NCI-H2081 treated with DMSO at 0.1 percent for 48 hours (cell line): ENCODE data around the gene RARRES1.
"Not testable (repeated sequence)": the region's sequence is repeated elsewhere in the genome, so short reads cannot be mapped to it uniquely, and the experiment has no call there.

Source experiments
- DNase-seq: peaks from one replicate; lab custom pipeline; 2025; lab: John Stamatoyannopoulos, UW

RARRES1 gene

DNA sequence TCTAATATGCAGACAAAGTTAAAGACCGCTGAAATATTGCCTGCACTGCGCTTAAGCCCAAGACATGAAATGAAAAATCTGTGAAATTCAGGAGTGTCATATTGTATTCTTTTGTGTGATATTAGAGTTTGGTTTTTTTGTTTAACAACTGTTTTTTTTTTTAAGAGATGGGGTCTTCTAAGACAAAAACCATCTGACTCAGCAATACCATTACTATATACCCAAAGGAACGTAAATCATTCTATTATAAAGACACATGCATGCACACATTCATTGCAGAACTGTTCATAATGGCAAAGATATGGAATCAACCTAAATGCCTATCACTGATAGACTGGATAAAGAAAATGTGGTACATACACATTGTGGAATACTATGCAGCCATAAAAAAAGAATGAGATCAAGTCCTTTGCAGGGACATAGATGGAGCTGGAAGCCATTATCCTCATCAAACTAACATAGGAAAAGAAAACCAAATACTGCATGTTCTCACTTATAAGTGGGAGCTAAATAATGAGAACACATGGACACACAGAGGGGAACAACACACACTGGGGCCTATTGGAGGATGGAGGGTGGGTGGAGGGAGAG is 38.3 kb downstream of the RARRES1 start:
- DNase-seq: not testable (repeated sequence)

DNA sequence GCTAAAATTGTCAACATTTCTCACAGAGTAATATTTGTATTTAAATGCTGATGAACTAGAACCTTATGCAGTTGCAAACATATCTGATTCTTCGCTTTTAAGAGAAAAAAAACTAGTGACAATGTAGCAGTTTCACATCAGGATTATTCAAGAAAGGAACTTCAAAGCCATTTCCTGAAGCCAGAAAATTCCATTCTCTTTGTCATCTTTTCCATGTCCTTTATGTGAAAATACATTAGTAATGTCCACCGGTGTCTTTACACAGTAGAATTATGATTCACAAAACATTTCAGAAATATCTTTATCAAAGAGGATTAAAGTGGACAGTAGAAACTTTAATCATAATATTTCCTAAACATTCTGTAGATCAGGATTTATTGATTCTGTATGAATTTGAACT is 47.1 kb downstream of the RARRES1 start:
- no peak for DNase-seq

DNA sequence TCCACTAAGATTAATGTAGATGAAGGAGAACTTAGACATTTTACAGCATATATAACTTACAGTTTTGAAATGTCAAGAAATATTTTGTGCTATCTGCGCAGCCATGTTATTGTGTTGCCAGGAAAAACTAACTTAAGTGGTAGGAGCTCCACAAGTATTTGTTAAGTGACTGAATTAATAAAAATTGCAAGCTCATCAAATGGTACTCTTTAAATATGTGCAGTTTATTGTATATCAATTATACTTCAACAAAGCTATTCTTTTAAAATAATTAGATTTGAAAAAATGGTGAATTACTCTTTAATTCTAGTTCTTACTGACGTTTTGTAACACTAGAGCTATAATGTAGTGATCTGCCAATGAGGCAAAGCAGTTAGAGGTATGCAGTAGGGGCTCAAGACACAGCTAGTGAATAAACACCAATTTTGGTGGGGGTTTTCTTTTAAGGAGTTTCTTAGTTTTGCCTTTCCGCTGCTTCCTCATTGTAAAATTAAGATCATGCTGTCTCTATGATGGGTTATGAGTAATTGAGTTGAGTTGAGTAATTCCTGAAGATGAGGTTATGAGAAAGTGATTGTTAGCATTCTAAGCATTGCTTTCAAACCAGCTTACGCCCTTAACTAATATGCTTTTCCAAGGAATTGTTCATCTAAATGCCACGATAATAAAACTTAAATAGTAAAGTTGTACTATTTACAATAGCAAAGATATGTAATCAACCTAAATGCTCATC is 48.9 kb downstream of the RARRES1 start:
- DNase-seq: no peak

DNA sequence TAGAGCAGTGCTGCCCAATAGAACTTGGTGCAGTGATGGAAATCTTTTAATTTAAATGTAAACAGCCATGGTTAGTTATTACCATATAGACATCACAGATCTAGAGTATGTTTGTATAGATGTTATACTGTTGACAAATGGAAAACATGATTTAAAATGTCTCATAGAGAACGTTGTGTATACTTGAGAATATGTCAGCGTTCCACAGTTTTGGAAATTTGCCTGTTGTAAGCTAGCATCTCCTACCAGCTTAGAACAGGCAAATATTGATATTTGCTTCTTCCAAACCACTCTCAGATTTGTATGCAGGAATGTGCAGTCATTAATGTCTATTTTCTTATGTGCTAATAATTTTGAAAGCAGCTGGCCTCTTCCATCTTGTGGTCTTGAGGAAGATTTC is 51.4 kb downstream of the RARRES1 start:
- no peak for DNase-seq

DNA sequence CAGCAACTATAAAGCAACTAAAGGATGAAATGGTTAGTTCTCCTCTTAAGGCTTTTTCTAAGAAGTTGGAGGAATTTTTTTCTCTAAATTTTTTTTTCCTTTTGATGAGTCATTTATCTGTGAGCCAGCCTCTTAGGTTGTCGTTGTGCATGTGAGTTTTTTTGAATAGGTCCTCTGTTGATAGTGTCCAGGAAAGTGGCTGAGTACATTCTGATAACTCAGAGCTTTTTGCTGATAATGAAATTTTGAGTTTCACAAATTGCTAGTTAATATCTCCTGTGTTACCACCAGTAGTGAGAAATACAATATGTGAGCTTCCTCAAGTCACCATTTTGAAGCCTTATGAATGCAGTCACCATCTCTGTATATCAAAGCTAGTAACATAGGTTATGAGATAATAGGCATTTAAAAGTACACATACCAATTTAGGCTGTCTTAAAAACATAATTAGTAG is 52.7 kb downstream of the RARRES1 start:
- no peak for DNase-seq

DNA sequence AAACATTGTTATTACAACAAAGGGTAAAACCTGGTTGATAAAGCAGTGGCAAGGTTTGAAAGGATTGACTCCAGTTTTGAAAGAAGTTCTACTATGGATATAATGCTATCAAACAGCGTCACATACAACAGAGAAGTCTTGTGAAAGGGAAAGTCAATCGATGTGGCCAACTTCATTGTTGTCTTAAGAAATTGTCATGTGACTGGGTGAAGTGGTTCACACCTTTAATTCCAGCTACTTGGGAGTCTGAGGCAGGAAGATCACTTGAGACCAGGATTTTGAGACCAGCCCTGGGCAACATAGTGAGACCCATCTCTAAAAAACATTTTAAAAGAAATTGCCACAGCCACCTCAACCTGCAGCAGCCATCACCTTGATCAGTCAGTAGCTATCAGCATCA is 53.6 kb downstream of the RARRES1 start:
- no peak for DNase-seq

DNA sequence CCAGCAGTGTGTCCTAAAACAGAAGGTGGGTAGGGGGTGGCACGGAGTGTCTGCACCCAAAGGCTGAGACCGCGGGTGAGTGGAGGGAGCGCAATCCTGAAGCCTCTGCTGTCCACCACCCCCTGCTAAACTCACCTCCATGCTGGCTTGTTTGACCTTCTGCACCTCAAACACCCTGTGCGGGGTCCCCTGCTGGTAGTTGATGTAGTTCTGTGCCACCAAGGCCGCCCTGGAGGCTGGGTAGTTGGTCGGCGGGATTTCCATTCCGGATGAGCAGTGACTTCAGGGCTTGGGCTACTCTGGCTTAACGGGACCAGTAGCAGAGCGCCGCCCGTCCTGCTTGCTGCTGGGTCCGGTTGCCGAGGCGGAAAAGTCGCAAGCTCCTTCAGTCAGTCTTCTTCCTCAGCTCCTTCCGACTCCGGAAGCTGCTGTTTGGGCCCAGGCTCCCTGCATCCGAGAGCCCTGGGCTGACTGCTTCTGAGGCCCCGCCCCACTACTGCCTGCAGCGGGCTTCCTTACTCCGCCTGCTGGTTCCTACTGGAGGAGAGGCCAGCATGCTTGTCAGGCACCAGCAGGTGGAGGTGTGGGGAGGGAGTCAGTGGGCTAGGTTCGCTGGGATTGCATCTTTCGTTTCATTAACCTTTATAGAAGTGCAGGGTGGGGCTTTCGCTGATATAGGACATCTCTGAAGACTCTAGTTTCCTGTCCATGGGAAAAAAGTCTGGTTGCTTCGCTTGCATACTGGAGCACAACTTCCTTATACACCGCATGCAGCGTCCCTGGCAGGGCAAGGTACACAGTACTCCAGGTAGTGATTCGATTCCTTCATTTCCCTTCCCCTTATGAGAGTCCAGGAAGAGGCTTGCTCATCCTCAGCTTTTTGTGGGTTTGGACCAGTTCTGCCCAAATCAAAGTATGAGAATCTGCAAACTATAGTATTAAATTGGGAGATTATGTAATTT is 59.8 kb downstream of the RARRES1 start, which contains the start of gene LXN:
Gene LXN (minus strand): TSS at position 434 of the 962 bp plus-strand sequence. CDS start 170 bp downstream, at position 264.
- DNase-seq: no peak

DNA sequence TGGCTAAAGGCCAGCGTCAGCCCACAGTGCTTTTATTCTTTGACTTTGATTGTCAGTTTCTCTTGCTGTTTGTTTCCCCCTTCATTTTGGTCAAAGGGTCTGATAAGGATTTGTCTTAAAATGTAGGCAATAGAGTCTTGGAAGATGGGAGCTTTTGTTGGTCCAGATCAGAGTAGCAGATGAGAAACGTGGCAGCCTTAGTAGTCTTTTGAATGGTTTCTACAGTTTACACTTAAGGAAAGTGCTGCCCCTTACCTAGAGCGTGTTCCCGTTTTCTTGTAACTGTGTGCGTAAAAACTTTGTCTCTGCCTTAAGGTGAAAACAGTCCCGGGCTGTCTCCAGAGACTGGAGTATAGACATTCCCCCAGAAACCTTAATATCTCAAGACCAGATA is 60.4 kb downstream of the RARRES1 start:
- no peak for DNase-seq

DNA sequence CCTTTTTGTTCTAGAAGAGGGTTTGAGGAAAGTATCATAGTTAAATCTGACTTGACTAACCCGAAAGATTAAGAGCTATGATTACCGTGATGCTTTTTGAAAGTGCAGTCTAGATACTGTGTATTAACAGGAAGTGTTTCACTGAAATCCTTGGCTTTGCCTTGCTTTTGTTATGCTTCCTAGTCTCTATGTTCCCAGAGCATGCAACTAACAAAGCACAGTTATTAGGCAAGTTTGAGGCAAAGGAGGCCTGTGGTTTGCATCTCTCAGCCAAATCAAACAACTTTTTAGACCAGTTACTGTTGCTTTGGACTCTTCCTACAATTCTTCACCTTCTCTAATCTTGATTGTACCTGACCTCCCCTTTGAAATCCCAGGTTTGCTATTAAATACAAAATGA is 63.8 kb downstream of the RARRES1 start:
- DNase-seq: no peak

DNA sequence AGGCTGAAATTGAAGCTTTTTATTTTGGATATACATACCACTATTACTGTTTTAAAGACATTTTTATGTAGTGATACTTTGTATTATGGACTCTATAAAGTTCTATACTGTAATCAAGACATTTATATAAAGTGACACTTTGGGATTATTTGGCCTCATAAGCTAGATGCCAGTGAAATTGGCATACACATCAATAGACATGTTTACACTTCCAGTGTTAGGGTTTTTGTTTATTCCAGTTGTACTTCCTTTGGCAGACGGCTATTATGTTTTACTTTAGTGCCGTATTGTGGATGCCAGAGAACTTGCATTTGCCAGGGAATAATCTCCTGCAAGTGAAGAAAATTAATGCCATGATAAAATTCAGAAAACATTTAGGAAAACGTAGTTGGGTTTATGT is 65.8 kb downstream of the RARRES1 start:
- DNase-seq: no peak

DNA sequence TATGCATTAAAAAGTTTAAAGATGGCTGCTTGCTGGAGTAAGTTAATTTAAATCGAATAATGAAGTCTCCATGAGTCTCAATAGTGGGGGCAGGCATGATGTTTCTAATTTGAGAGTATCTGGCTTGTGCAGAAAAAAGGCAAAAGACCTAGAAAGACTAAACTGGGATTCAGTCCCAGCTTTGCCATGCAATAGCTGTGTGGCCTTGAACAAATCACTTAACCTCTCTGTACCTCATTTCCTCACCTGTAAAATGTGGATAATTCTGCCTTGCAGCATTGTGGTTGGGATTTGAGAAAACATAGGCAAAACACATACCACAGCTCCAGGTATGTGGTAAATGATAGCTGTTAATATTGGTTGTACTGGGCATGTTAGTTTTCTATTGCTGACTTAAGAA is 68.4 kb downstream of the RARRES1 start:
- DNase-seq: no peak

DNA sequence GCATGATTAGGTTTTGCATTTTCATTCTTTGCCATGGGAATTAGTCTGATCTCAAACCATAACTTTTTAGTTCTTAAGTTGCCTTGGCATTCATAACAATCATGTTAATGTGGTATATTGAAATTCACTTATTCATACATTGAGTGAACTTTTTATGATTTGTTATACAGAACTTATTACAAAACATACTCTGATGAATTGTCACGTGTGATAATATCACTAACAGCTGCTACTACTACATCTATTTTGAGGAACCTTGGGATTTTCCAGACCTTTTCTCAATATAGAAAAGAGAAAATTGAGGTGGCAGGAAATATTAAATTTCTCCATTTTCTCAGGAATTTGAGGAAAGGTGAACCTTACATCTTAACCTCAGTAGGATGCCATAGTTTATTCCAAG is 69.0 kb downstream of the RARRES1 start:
- no peak for DNase-seq

DNA sequence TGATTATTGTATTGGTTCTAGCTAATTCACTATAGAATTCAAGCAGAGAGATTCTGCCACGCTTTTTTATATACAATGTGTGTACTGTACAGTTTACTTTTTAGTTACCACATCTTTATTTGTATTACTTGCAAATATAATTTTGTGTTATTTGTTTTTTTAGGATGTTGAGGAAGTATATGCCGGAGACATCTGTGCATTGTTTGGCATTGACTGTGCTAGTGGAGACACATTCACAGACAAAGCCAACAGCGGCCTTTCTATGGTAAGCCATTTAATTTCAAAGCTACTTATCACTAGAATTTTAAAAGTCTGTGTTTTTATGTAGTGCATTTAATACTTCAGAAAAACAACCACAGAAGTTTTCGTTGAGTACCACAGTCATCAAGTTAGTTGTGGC is 71.5 kb downstream of the RARRES1 start:
- no peak for DNase-seq

DNA sequence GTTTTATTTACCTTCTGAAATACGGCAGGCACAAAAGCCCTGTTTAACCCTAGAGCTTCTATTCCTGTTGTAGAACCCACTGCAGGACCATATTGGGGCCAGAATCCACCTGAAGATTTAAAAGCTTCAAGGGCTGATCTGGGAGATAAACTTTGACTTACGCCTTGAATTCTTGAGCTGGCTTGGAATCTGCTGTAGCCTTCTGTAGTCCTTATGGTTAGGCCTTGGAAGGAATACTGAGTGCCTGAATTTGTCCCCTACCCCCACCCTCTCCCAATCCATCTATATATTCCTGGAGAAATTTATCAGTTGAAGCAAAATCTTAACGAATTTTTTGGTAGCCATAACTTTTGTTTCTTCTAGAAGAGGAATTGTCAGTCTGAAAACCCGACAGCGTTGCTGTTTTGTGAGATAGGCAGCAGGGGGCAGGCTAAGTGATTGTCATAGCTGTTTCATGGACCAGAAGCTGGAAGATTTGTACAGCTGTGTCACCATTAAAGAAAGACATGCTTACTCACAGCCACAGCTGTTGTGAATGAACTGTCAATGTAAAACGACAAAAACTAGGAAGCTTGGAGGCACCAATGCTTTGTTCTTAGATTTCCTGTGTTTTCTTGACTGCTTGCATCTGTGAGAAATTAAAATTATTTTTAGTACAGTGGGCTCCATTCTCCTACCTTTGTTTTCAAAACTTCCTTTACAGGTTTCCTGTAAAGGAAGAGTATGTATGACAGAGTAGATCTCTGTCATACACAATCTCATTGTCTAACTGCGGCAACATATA is 72.6 kb downstream of the RARRES1 start:
- peak; percentile 53 for DNase-seq

DNA sequence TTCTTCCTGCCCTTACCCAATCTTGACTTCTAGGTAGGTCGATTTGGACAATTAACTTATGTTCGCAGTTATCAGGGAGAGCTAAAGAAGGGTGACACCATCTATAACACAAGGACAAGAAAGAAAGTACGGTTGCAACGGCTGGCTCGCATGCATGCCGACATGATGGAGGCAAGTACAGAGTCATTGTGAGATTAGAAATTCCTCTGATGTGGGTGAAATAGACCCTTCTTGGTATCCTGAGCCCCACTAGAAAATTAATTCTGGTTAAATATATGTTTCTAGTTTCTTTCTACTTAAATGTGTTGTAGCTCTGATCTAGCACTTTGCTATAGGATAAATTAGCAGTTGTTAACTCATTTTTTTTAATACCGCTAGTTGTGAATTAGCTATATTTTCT is 73.4 kb downstream of the RARRES1 start:
- no peak for DNase-seq

DNA sequence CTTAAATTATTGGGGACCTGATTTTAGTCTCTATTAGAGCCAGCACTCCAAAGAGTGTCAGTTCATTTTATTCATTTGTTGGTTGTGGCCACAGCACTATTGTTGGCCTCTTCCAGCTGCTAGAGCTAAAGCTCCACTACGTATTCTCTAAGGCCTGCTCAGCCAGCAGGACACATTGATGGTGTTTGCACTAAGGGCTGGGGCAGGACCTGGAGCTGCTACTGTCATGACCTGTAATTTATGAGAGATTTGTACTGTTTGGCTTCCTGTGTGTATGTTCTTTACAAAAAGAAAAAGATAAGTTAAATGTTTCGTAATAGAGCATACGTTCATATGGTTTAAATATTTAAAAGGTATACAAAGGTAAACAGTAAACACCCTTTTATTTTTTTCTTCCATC is 79.8 kb downstream of the RARRES1 start:
- DNase-seq: no peak

DNA sequence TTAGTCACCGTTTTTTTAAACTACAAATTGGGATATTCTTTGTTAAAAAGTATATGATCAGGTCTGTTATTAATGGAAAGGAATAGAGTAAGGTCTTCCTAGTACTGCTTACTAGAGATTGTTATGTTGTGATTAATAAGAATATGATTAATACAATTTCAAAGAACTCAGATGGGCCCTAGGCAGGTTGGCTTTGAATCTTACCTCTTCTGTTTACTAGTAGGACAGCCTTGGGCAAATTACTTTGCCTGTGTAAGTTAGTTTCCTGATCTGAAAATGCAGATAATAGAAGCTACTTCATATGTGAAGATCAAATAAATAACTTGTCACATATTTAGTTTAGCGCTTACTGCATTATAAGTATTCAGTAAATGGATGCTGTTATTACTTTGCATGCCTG is 81.1 kb downstream of the RARRES1 start:
- DNase-seq: no peak

DNA sequence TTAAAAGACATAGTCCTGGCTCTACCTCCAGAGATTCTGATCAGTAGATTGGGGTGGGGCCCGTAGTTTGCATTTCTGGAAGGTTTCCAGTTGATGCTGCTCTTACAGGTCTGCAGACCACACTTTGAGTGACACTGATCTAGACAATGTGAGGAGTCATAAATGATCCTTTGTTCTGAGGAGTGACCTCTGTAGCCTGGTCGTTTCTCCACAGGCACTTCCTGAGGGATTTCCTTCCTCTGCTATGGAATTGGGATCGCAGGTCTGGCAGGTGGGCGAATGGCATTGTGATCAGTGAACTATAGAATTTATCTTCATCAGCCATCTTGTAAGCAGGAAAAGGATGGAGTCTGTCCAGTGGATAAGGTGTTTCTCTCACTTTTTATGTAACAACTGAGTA is 82.5 kb downstream of the RARRES1 start:
- no peak for DNase-seq
